B cell (primary cell): ENCODE measurements around the gene RGS7. TPM values are rescaled to one million over a fixed set of nuclear protein-coding genes. Genes with fewer than 3 reads are reported as not detected.

Experiments
- ATAC-seq: fragments of 200-7000 bp; cut with Tn5 transposase; one replicate; pipeline ENCODE4 v1.10.0; 2021; ENCODE audit warnings: low read depth, mild to moderate bottlenecking, moderate number of reproducible peaks, moderate library complexity
- CTCF ChIA-PET: fragments of 350-600 bp; sonication (Branson Sonifier 250); formaldehyde crosslinking; loops from one replicate; lab custom pipeline; 2021; ENCODE audit warnings: antibody characterized with exemption, inconsistent platforms; lab: Charles Lee
- POLR2A ChIA-PET: fragments of 350-600 bp; sonication (Branson Sonifier 250); formaldehyde crosslinking; loops from one replicate; lab custom pipeline; 2021; ENCODE audit warnings: antibody characterized with exemption; lab: Charles Lee
- DNase-seq: peaks from one replicate; pipeline ENCODE4 v3.0.0; 2013
- H2AFZ ChIP-seq: 2 replicates; pipeline ENCODE4 v1.6.1; 2012; ENCODE audit warnings: mild to moderate bottlenecking, low read depth, low read length; ENCODE audit not compliant: insufficient read depth, poor library complexity, severe bottlenecking
- H3K27ac ChIP-seq, 2 donors: 1 replicate in 1 of 2; 2 replicates in 1 of 2; pipeline ENCODE4 v1.5.1; 2012 to 2013; ENCODE audit warnings: low read length in 2 of 2, mild to moderate bottlenecking in 2 of 2, moderate library complexity in 1 of 2
- H3K27me3 ChIP-seq, 4 experiments: fragments of 200-600 bp in 1 of 4; sonication (generic) in 1 of 4; replicated peaks in 1 of 4; 1 replicate in 2 of 4; 2 replicates in 2 of 4; pipeline versions ENCODE4 v1.6.1 to v1.7.0; 2013 to 2016; ENCODE audit warnings: low read length in 3 of 4, mild to moderate bottlenecking in 2 of 4, mixed read lengths in 1 of 4, moderate library complexity in 1 of 4; ENCODE audit not compliant: insufficient read depth in 4 of 4, control insufficient read depth in 3 of 4; ENCODE audit errors: control extremely low read depth in 1 of 4
- H3K36me3 ChIP-seq, 2 experiments: replicated peaks in 1 of 2; 1 replicate in 1 of 2; 2 replicates in 1 of 2; pipeline versions ENCODE4 v1.6.1 to v1.7.1; 2013; ENCODE audit warnings: low read length in 1 of 2; ENCODE audit not compliant: insufficient read depth in 2 of 2, control insufficient read depth in 1 of 2; ENCODE audit errors: control extremely low read depth in 1 of 2, extremely low read depth in 1 of 2
- H3K4me1 ChIP-seq, 2 donors: fragments of 200-600 bp in 1 of 2; sonication (generic) in 1 of 2; 1 replicate in 1 of 2; 2 replicates in 1 of 2; pipeline versions ENCODE4 v1.5.1 to v1.6.1; 2013 to 2017; ENCODE audit warnings: low read length in 2 of 2; ENCODE audit not compliant: control insufficient read depth in 2 of 2, insufficient read depth in 2 of 2
- H3K4me2 ChIP-seq: replicated peaks from 2 replicates; pipeline ENCODE3; 2012; ENCODE audit warnings: mild to moderate bottlenecking, low read depth, low read length; ENCODE audit not compliant: poor library complexity, severe bottlenecking
- H3K4me3 ChIP-seq, 5 experiments: fragments of 200-600 bp in 1 of 5; sonication (generic) in 1 of 5; 1 replicate in 3 of 5; 2 replicates in 2 of 5; pipeline versions ENCODE4 v1.5.1 to v1.7.0; 2011 to 2016; ENCODE audit warnings: low read length in 4 of 5, mild to moderate bottlenecking in 4 of 5, low read depth in 2 of 5, control low read depth in 1 of 5, moderate library complexity in 1 of 5; ENCODE audit not compliant: insufficient read depth in 1 of 5; ENCODE audit errors: control extremely low read depth in 1 of 5, extremely low read depth in 1 of 5
- H3K79me2 ChIP-seq: fragments of 200-600 bp; sonication (generic); one replicate; pipeline ENCODE4 v1.6.0; 2016; ENCODE audit warnings: low read length; ENCODE audit not compliant: control insufficient read depth, insufficient read depth
- H3K9ac ChIP-seq: fragments of 200-600 bp; sonication (generic); 2 replicates; pipeline ENCODE4 v1.6.1; 2017; ENCODE audit warnings: mild to moderate bottlenecking, low read length, moderate library complexity
- H3K9me3 ChIP-seq, 3 donors: one replicate each; pipeline versions ENCODE4 v1.6.1 to v1.7.1; 2013; ENCODE audit warnings: low read length in 2 of 3; ENCODE audit not compliant: control insufficient read depth in 2 of 3, insufficient read depth in 1 of 3; ENCODE audit errors: control extremely low read depth in 1 of 3
- H4K20me1 ChIP-seq: 2 replicates; pipeline ENCODE4 v1.6.0; 2012; ENCODE audit warnings: mild to moderate bottlenecking, low read length; ENCODE audit not compliant: insufficient read depth, control insufficient read depth, poor library complexity, severe bottlenecking
- H3K27ac Mint-ChIP-seq: one replicate; pipeline ENCODE4 v1.8.0; 2021; ENCODE audit warnings: mixed read lengths
- H3K27me3 Mint-ChIP-seq: one replicate; pipeline ENCODE4 v1.8.0; 2021; ENCODE audit warnings: mixed read lengths
- H3K4me1 Mint-ChIP-seq: one replicate; pipeline ENCODE4 v1.8.0; 2021; ENCODE audit warnings: mixed read lengths
- H3K4me3 Mint-ChIP-seq: one replicate; pipeline ENCODE4 v1.8.0; 2021; ENCODE audit warnings: mixed read lengths
- H3K9me3 Mint-ChIP-seq: one replicate; pipeline ENCODE4 v1.8.0; 2022; ENCODE audit warnings: mixed read lengths; ENCODE audit not compliant: insufficient read depth
- CTCF ChIP-seq: fragments of 200-600 bp; IDR thresholded peaks from one replicate; pipeline ENCODE4 v1.8.0; 2022; ENCODE audit warnings: antibody characterized with exemption, mild to moderate bottlenecking
- EZH2 ChIP-seq: IDR thresholded peaks from 2 replicates; pipeline ENCODE4 v1.6.1; 2012; ENCODE audit warnings: borderline replicate concordance, low read depth, mild to moderate bottlenecking, moderate library complexity, low read length; ENCODE audit not compliant: insufficient read depth, poor library complexity, severe bottlenecking
- WGBS: methylation state at CpG from one replicate; pipeline ENCODE4 v1.1.5; 2013; ENCODE audit warnings: missing lambda C conversion rate; ENCODE audit not compliant: insufficient coverage; 5-methylcytosine and 5-hydroxymethylcytosine counted together
- intact Hi-C: fragments of 100-400 bp; cut with micrococcal nuclease; formaldehyde crosslinking; loops from one replicate; pipeline ENCODE4 v1.10.0; 2022
- polyA plus RNA-seq: library from polyadenylated mRNA; depleted of rRNA; stranded (reverse); fragments of >200 nt; gene quantifications from 2 replicates; pipeline ENCODE4 v1.2.3, GENCODE V29; 2012
- total RNA-seq, 2 donors: library from RNA; stranded (reverse); fragments of 120-200 nt in 1 of 2; gene quantifications; 1 replicate in 1 of 2; 2 replicates in 1 of 2; pipeline versions ENCODE4 v1.2.3 to v1.2.4, GENCODE V29; 2013 to 2022

RGS7 gene
- total and polyA plus RNA-seq, 2 donors (not counting 1 experiment from before 2014, with no cell fraction given) = 0.15 to 1.8 TPM

- ATAC-seq = no peak
- Histone ChIP-seq H3K9me3 (peaks cover 0 to 8% (median 2%) of the 10 kb centered on the region in 3 donors), H3K4me3 (no peak overlapping the region), H3K4me2 (no peak overlapping the region), H3K79me2 (no peaks in the 10 kb centered on the region), H3K27ac (no peak overlapping the region), H3K9ac (no peak overlapping the region), H3K27me3 (no peaks in the 10 kb centered on the region), H4K20me1 (no peaks in the 10 kb centered on the region), H3K4me1 (no peaks in the 10 kb centered on the region), H3K36me3 (no peaks in the 10 kb centered on the region), H2AFZ (no peak overlapping the region)
- no CpG with 5 or more reads among the region's 6 CpGs for WGBS
- POLR2A ChIA-PET = no interaction called here
- intact Hi-C loops = no loop called here
- no peaks in the 10 kb centered on the region for H3K4me1 Mint-ChIP-seq
- H3K9me3 Mint-ChIP-seq = peaks cover 8% of the 10 kb centered on the region
- H3K27ac Mint-ChIP-seq = no peak overlapping the region
- H3K27me3 Mint-ChIP-seq = no peaks in the 10 kb centered on the region
- no peak overlapping the region for H3K4me3 Mint-ChIP-seq
- CTCF ChIA-PET = no interaction called here
- no peak for DNase-seq
- TF ChIP-seq CTCF = no peak
- TF ChIP-seq EZH2 = no peak
Observed at GRCh38 chr1:241020851-241021697, 335.9 kb downstream of the RGS7 start.

GRCh38 chr1:241012708-241013340 lies 344.2 kb downstream of the RGS7 start:
- H2AFZ ChIP-seq = no peak overlapping the region
- H3K4me1 Mint-ChIP-seq = no peaks in the 10 kb centered on the region
- no peak overlapping the region for H3K4me2 ChIP-seq
- no peaks in the 10 kb centered on the region for H3K27me3 ChIP-seq
- H3K27ac ChIP-seq = no peak overlapping the region
- WGBS = 80% methylated on average over 1 of the region's 7 CpGs
- H3K36me3 ChIP-seq = no peaks in the 10 kb centered on the region
- H3K27ac Mint-ChIP-seq = no peak overlapping the region
- intact Hi-C loops = no loop called here
- no peaks in the 10 kb centered on the region for H3K4me1 ChIP-seq
- TF ChIP-seq EZH2 = no peak
- TF ChIP-seq CTCF = no peak
- H3K27me3 Mint-ChIP-seq = no peaks in the 10 kb centered on the region
- H3K4me3 Mint-ChIP-seq = no peak overlapping the region
- H3K9me3 ChIP-seq = peaks cover 0 to 4% (median 1%) of the 10 kb centered on the region in 3 donors
- H3K79me2 ChIP-seq = no peaks in the 10 kb centered on the region
- no peak for DNase-seq
- no peak for ATAC-seq
- no peak overlapping the region for H3K9ac ChIP-seq
- H4K20me1 ChIP-seq = no peaks in the 10 kb centered on the region
- ChIA-PET CTCF (no interaction called here), POLR2A (no interaction called here)
- H3K4me3 ChIP-seq = no peak overlapping the region
- H3K9me3 Mint-ChIP-seq = peaks cover 10% of the 10 kb centered on the region
